M059J (cell line): ENCODE measurements around the gene ZNF724. TPM values are rescaled to one million over a fixed set of nuclear protein-coding genes. Genes with fewer than 3 reads are reported as not detected.
"Not testable (repeated sequence)": the region's sequence is repeated elsewhere in the genome, so short reads cannot be mapped to it uniquely, and the experiment has no call there.

Source experiments
- DNase-seq: peaks from one replicate; pipeline ENCODE4 v3.0.0-alpha.2; 2012; ENCODE audit warnings: low read depth
- total RNA-seq: library from RNA; depleted of rRNA; stranded (reverse); fragments of >200 nt; shearing (Covaris generic); gene quantifications from 2 replicates; pipeline ENCODE4 v1.2.3, GENCODE V29; 2014; rRNA removed

Gene ZNF724
- 11.1 and 14.0 TPM in 2 replicates for total RNA-seq

GRCh38 chr19:23249911-23250649 lies at the start of gene ZNF724:
TSS of gene ZNF724 (minus strand) at chr19:23250394. CDS start at chr19:23250242, 152 bp downstream.
- peak; percentile 98 for DNase-seq

- no peak for DNase-seq
These were observed 43.9 kb upstream of the ZNF724 start for GRCh38 chr19:23294141-23294540.

- DNase-seq: not testable (repeated sequence)
These were observed 39.8 kb upstream of the ZNF724 start for GRCh38 chr19:23289966-23290365.

- no peak for DNase-seq
These were observed 37.4 kb upstream of the ZNF724 start for GRCh38 chr19:23287620-23288019.

- DNase-seq: no peak
These were observed 36.3 kb upstream of the ZNF724 start for GRCh38 chr19:23286477-23286876.

GRCh38 chr19:23285948-23286347 lies 35.8 kb upstream of the ZNF724 start:
- no peak for DNase-seq

- DNase-seq: peak; percentile 18
These were observed 35.1 kb upstream of the ZNF724 start for GRCh38 chr19:23285326-23285725.

- DNase-seq: peak; percentile 43
These were observed 33.7 kb upstream of the ZNF724 start for GRCh38 chr19:23283925-23284324.

- no peak for DNase-seq
These were observed 31.6 kb upstream of the ZNF724 start for GRCh38 chr19:23281663-23282276.

GRCh38 chr19:23278118-23278517 lies 27.9 kb upstream of the ZNF724 start:
- DNase-seq: not testable (repeated sequence)

- peak; percentile 92 for DNase-seq
These were observed 23.6 kb upstream of the ZNF724 start for GRCh38 chr19:23273590-23274412.

GRCh38 chr19:23273022-23273589 lies 22.9 kb upstream of the ZNF724 start:
- DNase-seq: no peak

GRCh38 chr19:23263870-23264590 lies 13.8 kb upstream of the ZNF724 start:
- DNase-seq: no peak

- DNase-seq: no peak
These were observed 13.2 kb upstream of the ZNF724 start for GRCh38 chr19:23263396-23263795.

GRCh38 chr19:23262920-23263319 lies 12.7 kb upstream of the ZNF724 start:
- DNase-seq: no peak

GRCh38 chr19:23261496-23262020 lies 11.4 kb upstream of the ZNF724 start:
- no peak for DNase-seq

GRCh38 chr19:23260956-23261355 lies 10.8 kb upstream of the ZNF724 start:
- no peak for DNase-seq

- DNase-seq: no peak
These were observed 9.8 kb upstream of the ZNF724 start for GRCh38 chr19:23259961-23260360.

- no peak for DNase-seq
These were observed 5.5 kb upstream of the ZNF724 start for GRCh38 chr19:23255700-23256099.

- no peak for DNase-seq
These were observed 4.1 kb upstream of the ZNF724 start for GRCh38 chr19:23254141-23254910.
